SK-N-SH treated with all-trans-retinoic acid at 6 μM for 48 hours (cell line): ENCODE results near the gene PDE4B.

Experiments
- ATAC-seq: fragments of 200-7000 bp; cut with Tn5 transposase; 3 replicates; pipeline ENCODE4 v1.9.1; 2020; ENCODE audit warnings: mild to moderate bottlenecking, moderate library complexity
- ARNTL ChIP-seq: fragments of 450-650 bp; formaldehyde crosslinking; IDR thresholded peaks from 2 replicates; pipeline ENCODE4 v1.5.0; 2020; ENCODE audit warnings: low read depth, mild to moderate bottlenecking, moderate library complexity, borderline replicate concordance
- BACH2 ChIP-seq: fragments of 250-450 bp; sonication (Bioruptor Pico); IDR thresholded peaks from 2 replicates; pipeline ENCODE4 v1.9.0; 2021; ENCODE audit warnings: mild to moderate bottlenecking, borderline replicate concordance
- CSDC2 ChIP-seq: fragments of 250-450 bp; sonication (Bioruptor Pico); IDR thresholded peaks from 2 replicates; pipeline ENCODE4 v1.5.0; 2020; ENCODE audit warnings: mild to moderate bottlenecking, moderate library complexity
- CSRNP3 ChIP-seq: fragments of 250-450 bp; sonication (Bioruptor Pico); IDR thresholded peaks from 2 replicates; pipeline ENCODE4 v1.5.1; 2021; ENCODE audit warnings: mild to moderate bottlenecking, moderate library complexity
- ESRRG ChIP-seq: fragments of 250-450 bp; sonication (Bioruptor Pico); IDR thresholded peaks from 2 replicates; pipeline ENCODE4 v1.6.1; 2021; ENCODE audit warnings: mild to moderate bottlenecking
- GLIS3 ChIP-seq: fragments of 250-450 bp; sonication (Bioruptor Pico); IDR thresholded peaks from 2 replicates; pipeline ENCODE4 v1.5.0; 2020; ENCODE audit warnings: mild to moderate bottlenecking, moderate library complexity
- ISL1 ChIP-seq: fragments of 250-450 bp; sonication (Bioruptor Pico); IDR thresholded peaks from 2 replicates; pipeline ENCODE4 v2.1.2; 2022; ENCODE audit warnings: mild to moderate bottlenecking, moderate library complexity
- OSR1 ChIP-seq: fragments of 250-450 bp; sonication (Bioruptor Pico); IDR thresholded peaks from 2 replicates; pipeline ENCODE4 v1.8.0; 2022; ENCODE audit warnings: moderate library complexity, mild to moderate bottlenecking, inconsistent platforms
- PATZ1 ChIP-seq: fragments of 250-450 bp; sonication (Bioruptor Pico); IDR thresholded peaks from 2 replicates; pipeline ENCODE4 v1.8.0; 2020; ENCODE audit warnings: mild to moderate bottlenecking, moderate library complexity, borderline replicate concordance
- POU6F1 ChIP-seq: fragments of 250-450 bp; sonication (Bioruptor Pico); IDR thresholded peaks from 2 replicates; pipeline ENCODE4 v1.8.0; 2021; ENCODE audit warnings: low read depth, mild to moderate bottlenecking, moderate library complexity, borderline replicate concordance
- PPARA ChIP-seq: fragments of 250-450 bp; sonication (Bioruptor Pico); IDR thresholded peaks from 2 replicates; pipeline ENCODE4 v1.5.0; 2020; ENCODE audit warnings: mild to moderate bottlenecking, borderline replicate concordance
- RARB ChIP-seq: fragments of 250-450 bp; sonication (Bioruptor Pico); IDR thresholded peaks from 2 replicates; pipeline ENCODE4 v1.8.0; 2021; ENCODE audit warnings: mild to moderate bottlenecking, moderate library complexity
- SNAI2 ChIP-seq: fragments of 250-450 bp; sonication (Bioruptor Pico); IDR thresholded peaks from 2 replicates; pipeline ENCODE4 v1.5.0; 2020; ENCODE audit warnings: mild to moderate bottlenecking, moderate library complexity
- TCF4 ChIP-seq: fragments of 250-450 bp; sonication (Bioruptor Pico); IDR thresholded peaks from 2 replicates; pipeline ENCODE4 v1.8.0; 2021; ENCODE audit warnings: mild to moderate bottlenecking, moderate library complexity, borderline replicate concordance
- TOX ChIP-seq: fragments of 250-450 bp; sonication (Bioruptor Pico); IDR thresholded peaks from 2 replicates; pipeline ENCODE4 v1.8.0; 2021; ENCODE audit warnings: mild to moderate bottlenecking, moderate library complexity, borderline replicate concordance
- TSHZ2 ChIP-seq: fragments of 250-450 bp; sonication (Bioruptor Pico); IDR thresholded peaks from 2 replicates; pipeline ENCODE4 v1.5.0; 2020; ENCODE audit warnings: mild to moderate bottlenecking, moderate library complexity
- ZC3H10 ChIP-seq: fragments of 250-450 bp; sonication (Bioruptor Pico); IDR thresholded peaks from 2 replicates; pipeline ENCODE4 v1.5.1; 2021; ENCODE audit warnings: mild to moderate bottlenecking, moderate library complexity
- ZFP30 ChIP-seq: fragments of 450-650 bp; formaldehyde crosslinking; IDR thresholded peaks from 2 replicates; pipeline ENCODE4 v1.5.0; 2022; ENCODE audit warnings: mild to moderate bottlenecking, moderate library complexity
- ZNF565 ChIP-seq: fragments of 450-650 bp; formaldehyde crosslinking; conservative IDR thresholded peaks from 2 replicates; pipeline ENCODE4 v1.5.0; 2020; ENCODE audit warnings: low read depth, mild to moderate bottlenecking, moderate library complexity
- ZNF70 ChIP-seq: fragments of 450-650 bp; formaldehyde crosslinking; IDR thresholded peaks from 2 replicates; pipeline ENCODE4 v1.5.0; 2020; ENCODE audit warnings: mild to moderate bottlenecking, moderate library complexity
- ZNF8 ChIP-seq: fragments of 450-650 bp; formaldehyde crosslinking; IDR thresholded peaks from 2 replicates; pipeline ENCODE4 v1.5.0; 2020; ENCODE audit warnings: mild to moderate bottlenecking, moderate library complexity

PDE4B gene

GRCh38 chr1:65769636-65770035 lies 23.1 kb upstream of the PDE4B start:
- no peak for TF ChIP-seq CSDC2 (CRISPR knock-in tag)
- TF ChIP-seq POU6F1 = no peak
- TF ChIP-seq CSRNP3 (CRISPR knock-in tag) = no peak
- no peak for TF ChIP-seq ZC3H10
- no peak for TF ChIP-seq ZNF565
- no peak for TF ChIP-seq OSR1 (CRISPR knock-in tag)
- no peak for TF ChIP-seq TCF4 (CRISPR knock-in tag)
- no peak for TF ChIP-seq ESRRG (CRISPR knock-in tag)
- no peak for TF ChIP-seq PATZ1 (CRISPR knock-in tag)
- TF ChIP-seq ZFP30 (CRISPR knock-in tag) = no peak
- no peak for TF ChIP-seq ZNF8 (CRISPR knock-in tag)
- TF ChIP-seq ZNF70 = no peak
- TF ChIP-seq TSHZ2 (CRISPR knock-in tag) = no peak
- TF ChIP-seq, all 23 proteins: peak for 0
- no peak for ATAC-seq

GRCh38 chr1:65772607-65773006 lies 20.1 kb upstream of the PDE4B start:
- no peak for ATAC-seq
- TF ChIP-seq ZFP30 (CRISPR knock-in tag) = no peak
- no peak for TF ChIP-seq ZNF565
- TF ChIP-seq TCF4 (CRISPR knock-in tag) = no peak
- no peak for TF ChIP-seq GLIS3 (CRISPR knock-in tag)
- TF ChIP-seq RARB (CRISPR knock-in tag) = no peak
- no peak for TF ChIP-seq CSDC2 (CRISPR knock-in tag)
- no peak for TF ChIP-seq ZNF70
- TF ChIP-seq ARNTL (CRISPR knock-in tag) = no peak
- TF ChIP-seq OSR1 (CRISPR knock-in tag) = no peak
- TF ChIP-seq SNAI2 = no peak
- TF ChIP-seq TSHZ2 (CRISPR knock-in tag) = no peak
- TF ChIP-seq BACH2 (CRISPR knock-in tag) = no peak
- no peak for TF ChIP-seq PATZ1 (CRISPR knock-in tag)
- TF ChIP-seq ZC3H10 = no peak
- TF ChIP-seq ISL1 (CRISPR knock-in tag) = no peak
- no peak for TF ChIP-seq CSRNP3 (CRISPR knock-in tag)
- no peak for TF ChIP-seq TOX (CRISPR knock-in tag)
- no peak for TF ChIP-seq PPARA (CRISPR knock-in tag)
